ENCODE results near the gene FADS6.
A peak's percentile ranks its signal among the peaks of the same experiment; 100 is the strongest.

The FADS6 gene

DNA sequence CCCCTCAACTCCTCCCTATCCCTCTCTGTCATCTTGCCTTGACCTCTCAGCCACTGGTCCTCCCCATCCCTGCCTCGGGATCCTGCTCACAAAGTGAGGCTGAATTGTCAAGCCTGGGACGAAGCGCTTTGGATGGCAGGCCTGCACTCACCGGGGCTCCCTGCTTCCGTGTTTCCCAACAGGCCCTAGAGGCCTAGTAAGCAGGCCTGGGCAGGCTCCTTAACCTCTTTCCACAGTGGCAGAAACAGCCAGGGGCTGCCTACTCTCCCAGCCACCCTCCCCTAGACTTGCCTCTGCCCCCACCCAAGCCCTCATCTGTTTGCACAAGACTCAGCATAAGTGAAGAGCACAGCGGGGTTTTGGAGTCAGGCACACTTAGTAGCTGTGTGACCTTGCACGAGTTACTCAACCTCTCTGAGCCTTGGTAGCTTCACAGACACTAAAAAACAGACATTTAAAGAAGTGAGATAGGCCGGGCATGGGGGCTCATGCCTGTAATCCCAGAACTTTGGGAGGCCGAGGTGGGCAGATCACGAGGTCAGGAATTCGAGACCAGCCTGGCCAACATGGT, 5.0 kb upstream of the FADS6 start:
- peaks cover 89% of the 10 kb centered on the region for H3K27me3 Mint-ChIP-seq (ENCODE audit: low read depth, poor library complexity)

DNA sequence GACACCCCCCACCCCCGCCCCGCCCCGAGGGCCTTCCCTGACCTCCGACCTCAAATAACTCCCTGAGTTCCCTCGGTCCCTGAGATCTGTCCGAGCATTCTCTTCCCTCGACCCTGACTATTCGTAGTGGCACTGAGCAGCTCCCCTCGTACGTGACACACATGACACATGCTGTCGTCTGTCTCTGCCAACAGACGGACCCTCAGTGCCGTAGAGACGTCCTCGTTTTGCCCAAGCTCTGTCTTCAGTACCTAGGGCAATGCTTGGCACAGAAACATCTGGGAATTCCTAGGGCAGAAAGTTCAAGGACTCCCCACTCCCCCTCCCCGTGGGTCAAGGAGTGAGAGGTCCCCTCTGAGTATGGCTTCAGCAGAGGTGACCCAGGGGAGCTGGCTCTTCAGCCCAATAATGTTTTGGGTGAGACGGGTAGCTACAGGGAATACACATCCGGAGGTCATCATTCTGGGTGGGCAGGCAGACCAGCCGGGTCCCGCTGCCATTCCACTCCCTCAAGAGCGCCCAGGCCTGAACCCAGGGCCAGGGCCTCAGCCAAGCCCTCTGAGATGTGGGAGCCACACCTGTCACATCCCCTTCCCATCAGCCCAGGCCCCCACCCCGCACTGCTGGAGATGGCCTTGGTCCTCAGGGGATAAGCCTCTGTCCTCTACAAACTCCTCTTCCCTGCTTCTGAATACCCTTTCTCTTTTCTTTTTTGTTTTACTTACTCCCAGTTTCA, 671 bp upstream of the FADS6 start:
- no peak for DNase-seq
- Mint-ChIP-seq H3K36me3 (ENCODE audit: low read depth) (no peaks in the 10 kb centered on the region), H3K27ac (no peak overlapping the region), H3K9me3 (no peaks in the 10 kb centered on the region), H3K4me3 (peak overlapping the region; percentile 78), H3K27me3 (ENCODE audit: low read depth, poor library complexity) (peaks cover 98% of the 10 kb centered on the region), H3K4me1 (peaks cover 21% of the 10 kb centered on the region)
- TF ChIP-seq, protein P1, sequence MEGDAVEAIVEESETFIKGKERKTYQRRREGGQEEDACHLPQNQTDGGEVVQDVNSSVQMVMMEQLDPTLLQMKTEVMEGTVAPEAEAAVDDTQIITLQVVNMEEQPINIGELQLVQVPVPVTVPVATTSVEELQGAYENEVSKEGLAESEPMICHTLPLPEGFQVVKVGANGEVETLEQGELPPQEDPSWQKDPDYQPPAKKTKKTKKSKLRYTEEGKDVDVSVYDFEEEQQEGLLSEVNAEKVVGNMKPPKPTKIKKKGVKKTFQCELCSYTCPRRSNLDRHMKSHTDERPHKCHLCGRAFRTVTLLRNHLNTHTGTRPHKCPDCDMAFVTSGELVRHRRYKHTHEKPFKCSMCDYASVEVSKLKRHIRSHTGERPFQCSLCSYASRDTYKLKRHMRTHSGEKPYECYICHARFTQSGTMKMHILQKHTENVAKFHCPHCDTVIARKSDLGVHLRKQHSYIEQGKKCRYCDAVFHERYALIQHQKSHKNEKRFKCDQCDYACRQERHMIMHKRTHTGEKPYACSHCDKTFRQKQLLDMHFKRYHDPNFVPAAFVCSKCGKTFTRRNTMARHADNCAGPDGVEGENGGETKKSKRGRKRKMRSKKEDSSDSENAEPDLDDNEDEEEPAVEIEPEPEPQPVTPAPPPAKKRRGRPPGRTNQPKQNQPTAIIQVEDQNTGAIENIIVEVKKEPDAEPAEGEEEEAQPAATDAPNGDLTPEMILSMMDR (IDR thresholded peaks at IDR 0.05): no peak

More for the DNA sequence above, 5.0 kb upstream of the FADS6 start:
- H3K4me3 Mint-ChIP-seq: no peak overlapping the region
- H3K4me1 Mint-ChIP-seq: peaks cover 11% of the 10 kb centered on the region
- H3K36me3 Mint-ChIP-seq (ENCODE audit: low read depth): no peaks in the 10 kb centered on the region
- no peaks in the 10 kb centered on the region for H3K9me3 Mint-ChIP-seq
- no peak for DNase-seq
- TF ChIP-seq, protein P1 (IDR thresholded peaks at IDR 0.05): no peak
- no peak overlapping the region for H3K27ac Mint-ChIP-seq

DNA sequence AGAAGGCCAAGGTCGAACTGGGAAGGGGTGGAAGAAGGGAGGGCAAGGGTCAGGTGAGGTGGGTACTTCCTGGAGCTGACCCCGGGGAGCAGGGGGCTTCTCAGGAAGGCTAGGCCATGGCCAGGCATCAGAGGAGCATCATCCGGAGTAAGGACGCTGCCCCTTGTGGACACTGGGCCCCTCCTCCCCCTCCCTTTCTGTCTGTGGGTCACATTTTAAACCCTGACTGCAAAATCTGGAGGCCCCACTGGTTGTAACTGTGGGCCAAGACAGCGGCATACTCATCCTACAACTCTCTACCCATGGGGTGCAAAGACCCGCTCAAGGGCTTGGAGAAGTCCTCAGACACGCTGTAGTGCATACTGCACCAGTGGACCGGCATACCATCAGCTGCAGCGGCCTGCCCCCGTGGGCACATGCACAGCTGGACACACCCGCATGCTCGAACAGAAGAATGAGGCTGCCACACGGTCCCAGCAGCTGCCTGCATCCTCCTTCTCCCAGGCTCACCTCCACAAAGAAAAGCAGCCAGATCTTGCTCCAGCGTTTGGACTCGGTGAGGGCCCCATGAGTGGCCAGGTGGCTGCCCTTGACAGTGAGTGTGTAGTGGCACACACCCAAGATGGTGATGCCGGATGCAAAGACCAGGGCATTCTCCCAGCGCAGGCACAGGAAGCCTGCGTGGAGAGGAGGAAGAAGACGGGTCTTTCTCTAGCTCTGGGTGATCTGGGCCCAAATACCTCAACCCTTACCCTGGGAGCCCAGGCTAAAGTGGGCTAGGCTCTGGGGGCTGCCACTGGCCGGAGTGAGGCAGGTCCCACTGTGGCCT, 1.2 kb downstream of the FADS6 start:
- no peak for DNase-seq
- Mint-ChIP-seq H3K4me3 (no peak overlapping the region), H3K27me3 (ENCODE audit: low read depth, poor library complexity) (peaks cover 95% of the 10 kb centered on the region), H3K27ac (no peak overlapping the region), H3K36me3 (ENCODE audit: low read depth) (no peaks in the 10 kb centered on the region), H3K9me3 (no peaks in the 10 kb centered on the region), H3K4me1 (peaks cover 29% of the 10 kb centered on the region)
- TF ChIP-seq, protein P1 (IDR thresholded peaks at IDR 0.05): no peak

DNA sequence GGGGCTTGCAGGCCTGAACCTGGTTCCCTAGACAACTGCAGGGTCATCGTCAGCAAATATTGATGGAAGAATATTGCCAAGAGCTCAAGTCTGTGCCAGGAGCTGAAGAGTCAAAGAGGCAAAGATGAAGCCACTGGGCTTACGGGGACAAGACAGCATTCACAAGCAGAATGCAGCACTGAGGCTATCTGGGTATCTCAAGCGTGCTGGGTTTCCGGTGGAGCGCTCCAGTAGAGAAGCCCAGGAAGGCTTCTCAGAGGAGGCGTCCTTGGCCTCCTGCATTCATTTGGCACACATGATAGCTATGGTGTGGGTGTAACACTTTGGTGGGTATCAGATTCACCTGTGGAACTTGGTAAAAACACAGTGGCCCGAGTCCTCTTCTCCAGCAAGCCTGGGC, 2.9 kb downstream of the FADS6 start:
- TF ChIP-seq, protein P1 (IDR thresholded peaks at IDR 0.05): no peak
- Mint-ChIP-seq H3K36me3 (ENCODE audit: low read depth) (no peaks in the 10 kb centered on the region), H3K27ac (no peak overlapping the region), H3K4me1 (peaks cover 29% of the 10 kb centered on the region), H3K9me3 (no peaks in the 10 kb centered on the region), H3K4me3 (no peak overlapping the region), H3K27me3 (ENCODE audit: low read depth, poor library complexity) (peaks cover 94% of the 10 kb centered on the region)
- no peak for DNase-seq

DNA sequence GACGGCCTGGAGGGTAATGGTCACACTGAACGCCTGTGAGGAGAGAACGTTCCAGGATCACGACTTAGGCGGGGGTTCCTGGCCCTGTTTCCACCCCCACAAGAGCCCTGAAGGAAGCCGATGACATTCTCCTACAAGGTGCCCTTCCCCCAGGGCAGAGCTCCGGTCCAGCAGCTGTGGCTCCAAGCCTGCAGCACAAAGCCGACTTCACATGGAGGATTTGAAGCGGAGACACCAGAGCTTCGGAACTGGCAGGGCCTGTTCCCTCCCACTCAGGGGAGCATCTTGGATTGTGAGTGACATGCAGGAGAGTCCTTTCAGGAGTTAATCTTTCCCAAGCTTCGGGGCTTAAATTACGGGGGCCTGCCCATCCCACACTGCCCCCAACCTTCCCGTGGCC, 5.0 kb downstream of the FADS6 start:
- peaks cover 83% of the 10 kb centered on the region for H3K27me3 Mint-ChIP-seq (ENCODE audit: low read depth, poor library complexity)

More for the DNA sequence above, 5.0 kb downstream of the FADS6 start:
- no peak for DNase-seq
- no peak overlapping the region for H3K27ac Mint-ChIP-seq
- TF ChIP-seq, protein P1 (IDR thresholded peaks at IDR 0.05): no peak
- peaks cover 18% of the 10 kb centered on the region for H3K4me1 Mint-ChIP-seq
- H3K9me3 Mint-ChIP-seq: no peaks in the 10 kb centered on the region
- no peaks in the 10 kb centered on the region for H3K36me3 Mint-ChIP-seq (ENCODE audit: low read depth)
- no peak overlapping the region for H3K4me3 Mint-ChIP-seq

Data from nephron progenitor cell (in vitro differentiated cells).